MCF 10A (cell line): ENCODE results near the gene ENC1. TPM values are rescaled to one million over a fixed set of nuclear protein-coding genes. Genes with fewer than 3 reads are reported as not detected.

Source experiments
- Bru-seq: library from RNA; stranded (reverse); fragments of 400-500 nt; gene quantifications from one replicate; lab custom pipeline; 2021; lab: Mats Ljungman, UMichigan
- BruChase-seq, 2 experiments: library from RNA; stranded (reverse); fragments of 400-500 nt; gene quantifications; one replicate each; lab custom pipeline; 2021; lab: Mats Ljungman, UMichigan
- BruUV-seq: library from RNA; stranded (reverse); fragments of 400-500 nt; replicated peaks from 2 replicates; lab custom pipeline; 2021; lab: Mats Ljungman, UMichigan
- CTCF ChIA-PET: fragments of 300-600 bp; sonication (Branson Sonifier 250); formaldehyde crosslinking; extraction: SDS; loops from one replicate; lab custom pipeline; 2021; ENCODE audit warnings: antibody characterized with exemption, inconsistent platforms; lab: Yijun Ruan, JAX
- POLR2A ChIA-PET: fragments of 300-600, 350-650 bp; sonication (Branson Sonifier 250); formaldehyde crosslinking; extraction: SDS; loops from one replicate; lab custom pipeline; 2020; ENCODE audit warnings: antibody characterized with exemption, inconsistent platforms; lab: Yijun Ruan, JAX
- DNase-seq: peaks from one replicate; pipeline ENCODE4 v3.0.0-alpha.2; 2018; ENCODE audit not compliant: unreplicated experiment
- H3K27ac Mint-ChIP-seq: one replicate; pipeline ENCODE4 v1.8.0; 2022; ENCODE audit warnings: mild to moderate bottlenecking, low read depth, mixed read lengths; ENCODE audit not compliant: unreplicated experiment
- H3K27me3 Mint-ChIP-seq: one replicate; pipeline ENCODE4 v1.8.0; 2022; ENCODE audit warnings: mixed read lengths; ENCODE audit not compliant: insufficient read depth, unreplicated experiment
- H3K36me3 Mint-ChIP-seq: one replicate; pipeline ENCODE4 v1.8.0; 2022; ENCODE audit warnings: mild to moderate bottlenecking, moderate library complexity, mixed read lengths; ENCODE audit not compliant: insufficient read depth, unreplicated experiment
- H3K4me1 Mint-ChIP-seq: one replicate; pipeline ENCODE4 v1.8.0; 2022; ENCODE audit warnings: mixed read lengths; ENCODE audit not compliant: insufficient read depth, unreplicated experiment
- H3K4me3 Mint-ChIP-seq: one replicate; pipeline ENCODE4 v1.8.0; 2022; ENCODE audit warnings: mild to moderate bottlenecking, moderate library complexity, mixed read lengths; ENCODE audit not compliant: unreplicated experiment
- H3K9me3 Mint-ChIP-seq: one replicate; pipeline ENCODE4 v1.8.0; 2022; ENCODE audit warnings: mixed read lengths; ENCODE audit not compliant: unreplicated experiment
- intact Hi-C: fragments of 100-400 bp; cut with micrococcal nuclease; formaldehyde crosslinking; loops from 2 replicates; pipeline ENCODE4 v1.14.1; 2022
- long read RNA-seq: library from polyadenylated mRNA; stranded (forward); transcript quantifications from one replicate; pipeline ENCODE4 v2.0.0, GENCODE V29; 2022
- total RNA-seq: library from RNA; stranded (reverse); gene quantifications from 2 replicates; pipeline ENCODE4 v1.2.3, GENCODE V29; 2022
- TF ChIP-seq, protein P1 (sequence below): fragments of 200-600 bp; IDR thresholded peaks from one replicate; pipeline ENCODE4 v1.8.0; 2022; ENCODE audit warnings: antibody characterized with exemption, mild to moderate bottlenecking; ENCODE audit not compliant: unreplicated experiment

The ENC1 gene
- total RNA-seq (10.7 and 12.9 TPM in 2 replicates), Bru-seq, nascent RNA (percentile 78 among the genes with signal in this experiment), BruChase-seq, experiment 1, labeled RNA remaining after a 6-hour chase (percentile 71 among the genes with signal in this experiment), BruChase-seq, experiment 2, labeled RNA remaining after a 2-hour chase (percentile 84 among the genes with signal in this experiment)
- long read RNA-seq, partial matches to known transcripts: 0 of 3 reads
- long read RNA-seq, other reads (novel, unspliced or antisense): 3 of 3 reads

DNA sequence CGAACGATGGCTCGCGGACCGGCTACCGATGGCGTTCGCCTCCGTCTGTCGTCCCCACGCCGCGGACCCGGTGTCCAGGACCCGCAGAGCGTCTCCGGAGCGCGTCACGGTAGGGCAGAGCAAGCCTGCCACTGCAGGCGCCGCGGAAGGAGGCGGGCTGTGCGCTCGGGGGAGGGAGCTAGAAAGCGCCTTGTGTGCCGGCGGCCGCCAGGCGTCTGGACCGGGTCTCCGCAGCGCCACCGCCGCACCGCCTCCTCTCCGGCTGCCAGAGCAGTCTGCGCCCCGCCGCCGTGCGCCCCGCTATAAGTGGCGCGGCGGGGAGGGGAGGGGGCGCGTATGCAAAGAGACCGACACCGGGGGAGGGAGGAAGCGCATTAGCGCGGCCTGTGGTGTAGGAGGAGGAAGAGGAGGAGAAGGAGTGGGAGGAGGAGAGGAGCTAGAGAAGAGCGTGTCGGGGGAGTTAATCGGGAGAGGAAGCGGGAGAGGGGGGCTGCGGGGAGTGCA lies at the start of gene ENC1:
TSS of gene ENC1 (minus strand) at position 279 of the 504 bp plus-strand sequence. CDS start 4,243 bp downstream, outside the sequence.
- Mint-ChIP-seq H3K4me1 (peaks cover 48% of the 10 kb centered on the region), H3K9me3 (no peaks in the 10 kb centered on the region), H3K4me3 (peak within 1 kb of the TSS; percentile 87), H3K27ac (peak within 1 kb of the TSS; percentile 90), H3K36me3 (peaks cover 8% of the 10 kb centered on the region), H3K27me3 (no peaks in the 10 kb centered on the region)
- no TSS peak for BruUV-seq
- intact Hi-C loops: loop anchor here (1.0 to 10.0 kb wide), 6 partner anchors 66 to 516 kb away; no protein-coding TSS in a partner anchor
- ChIA-PET CTCF (interaction anchor here (0.5 to 11.0 kb wide), 23 partner anchors 9 to 826 kb away, joined by 3 to 102 read pairs (median 4); no protein-coding TSS in a partner anchor), POLR2A (interaction anchor here (0.6 to 5.2 kb wide), 22 partner anchors 9 to 746 kb away, joined by 3 to 55 read pairs (median 6); partner anchors contain the start of genes GFM2 and NSA2)
- DNase-seq: peak; percentile 87
- TF ChIP-seq, protein P1, sequence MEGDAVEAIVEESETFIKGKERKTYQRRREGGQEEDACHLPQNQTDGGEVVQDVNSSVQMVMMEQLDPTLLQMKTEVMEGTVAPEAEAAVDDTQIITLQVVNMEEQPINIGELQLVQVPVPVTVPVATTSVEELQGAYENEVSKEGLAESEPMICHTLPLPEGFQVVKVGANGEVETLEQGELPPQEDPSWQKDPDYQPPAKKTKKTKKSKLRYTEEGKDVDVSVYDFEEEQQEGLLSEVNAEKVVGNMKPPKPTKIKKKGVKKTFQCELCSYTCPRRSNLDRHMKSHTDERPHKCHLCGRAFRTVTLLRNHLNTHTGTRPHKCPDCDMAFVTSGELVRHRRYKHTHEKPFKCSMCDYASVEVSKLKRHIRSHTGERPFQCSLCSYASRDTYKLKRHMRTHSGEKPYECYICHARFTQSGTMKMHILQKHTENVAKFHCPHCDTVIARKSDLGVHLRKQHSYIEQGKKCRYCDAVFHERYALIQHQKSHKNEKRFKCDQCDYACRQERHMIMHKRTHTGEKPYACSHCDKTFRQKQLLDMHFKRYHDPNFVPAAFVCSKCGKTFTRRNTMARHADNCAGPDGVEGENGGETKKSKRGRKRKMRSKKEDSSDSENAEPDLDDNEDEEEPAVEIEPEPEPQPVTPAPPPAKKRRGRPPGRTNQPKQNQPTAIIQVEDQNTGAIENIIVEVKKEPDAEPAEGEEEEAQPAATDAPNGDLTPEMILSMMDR: peak; percentile 42

- no peaks in the 10 kb centered on the region for H3K27me3 Mint-ChIP-seq
- no peak overlapping the region for H3K27ac Mint-ChIP-seq
- peak overlapping the region; percentile 80 for H3K4me3 Mint-ChIP-seq
- DNase-seq: no peak
- POLR2A ChIA-PET: interaction anchor here (0.7 to 1.7 kb wide), 3 partner anchors 14 to 74 kb away, joined by 3 to 7 read pairs (median 3); no protein-coding TSS in a partner anchor
- peaks cover 18% of the 10 kb centered on the region for H3K4me1 Mint-ChIP-seq
- H3K9me3 Mint-ChIP-seq: no peaks in the 10 kb centered on the region
- TF ChIP-seq, protein P1: no peak
- peaks cover 17% of the 10 kb centered on the region for H3K36me3 Mint-ChIP-seq
- BruUV-seq: no TSS peak
- intact Hi-C loops: no loop called here
- CTCF ChIA-PET: interaction anchor here (0.6 to 3.3 kb wide), 3 partner anchors 14 to 167 kb away, joined by 3 to 12 read pairs (median 6); no protein-coding TSS in a partner anchor
Observed at GRCh38 chr5:74686962-74687751, 46.6 kb upstream of the ENC1 start.

DNA sequence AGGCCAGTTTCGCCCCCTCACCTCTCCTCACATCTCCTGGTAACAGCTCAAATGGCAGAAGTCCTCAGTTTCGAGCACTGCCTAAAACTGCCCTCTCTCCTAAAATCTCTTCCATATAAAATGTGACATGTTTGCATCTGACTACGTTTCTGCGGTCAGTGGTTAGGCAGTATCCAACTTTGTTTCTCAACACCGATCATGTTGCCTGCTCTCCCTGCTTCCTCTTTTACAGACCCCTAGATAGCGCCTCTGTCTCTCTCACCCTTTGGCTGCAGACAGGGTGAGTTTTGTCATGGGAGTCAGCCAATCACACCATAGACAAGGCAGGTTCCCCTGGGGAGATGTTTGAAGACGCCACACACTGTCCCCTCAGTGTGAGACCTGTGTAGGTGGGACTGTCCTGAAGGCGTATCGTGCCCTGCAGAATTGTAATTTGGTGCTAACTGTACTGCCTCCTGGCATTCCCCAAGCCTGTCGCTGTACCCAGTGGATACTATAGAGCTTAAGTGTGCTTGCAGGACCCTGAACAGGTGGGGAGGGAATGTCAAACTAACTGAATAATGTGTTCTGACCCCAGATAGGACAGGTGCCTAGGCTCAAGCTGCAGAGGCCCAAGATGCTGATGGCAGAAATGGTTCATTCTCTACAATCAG lies 45.6 kb upstream of the ENC1 start:
- ChIA-PET POLR2A (interaction anchor here (0.8 to 2.0 kb wide), 9 partner anchors 11 to 331 kb away, joined by 3 to 9 read pairs (median 3); no protein-coding TSS in a partner anchor), CTCF (interaction anchor here (1.4 to 3.3 kb wide), 3 partner anchors 13 to 233 kb away, joined by 5 to 12 read pairs (median 6); no protein-coding TSS in a partner anchor)
- Mint-ChIP-seq H3K27ac (peak overlapping the region; percentile 46), H3K4me3 (peak overlapping the region; percentile 80), H3K9me3 (no peaks in the 10 kb centered on the region), H3K36me3 (peaks cover 17% of the 10 kb centered on the region), H3K27me3 (no peaks in the 10 kb centered on the region), H3K4me1 (peaks cover 18% of the 10 kb centered on the region)
- TF ChIP-seq, protein P1: no peak
- intact Hi-C loops: no loop called here
- TSS peak; percentile 36 for BruUV-seq
- DNase-seq: peak; percentile 34
